Stimulated activated CD8-positive, alpha-beta memory T cell treated with anti-CD3 and anti-CD28 coated beads, Interleukin-2, amount 100 ng/mL, for 48 hours (primary cell): Measurements from ENCODE around the gene ZNF710.

ENCODE experiments used
- DNase-seq, 2 donors: peaks; one replicate each; pipeline ENCODE4 v3.0.0-alpha.2; 2020; ENCODE audit warnings: low read depth in 2 of 2

The ZNF710 gene

GRCh38 chr15:89997079-89997478 is 4.0 kb upstream of the ZNF710 start:
- no peak for DNase-seq

- no peak for DNase-seq
These were observed 2.9 kb upstream of the ZNF710 start for GRCh38 chr15:89998141-89998661.

GRCh38 chr15:89998923-89999675 is 2.0 kb upstream of the ZNF710 start:
- DNase-seq = no peak

GRCh38 chr15:89999676-90000185 is 1.4 kb upstream of the ZNF710 start:
- DNase-seq = no peak

GRCh38 chr15:90000186-90001001 is 730 bp upstream of the ZNF710 start:
- DNase-seq = no peak

GRCh38 chr15:90001683-90002427 is 731 bp downstream of the ZNF710 start:
- peak; percentile 49 to 51 for DNase-seq

GRCh38 chr15:90002428-90002844 is 1.3 kb downstream of the ZNF710 start:
- peak; percentile 39 for DNase-seq

GRCh38 chr15:90003736-90004135 is 2.6 kb downstream of the ZNF710 start:
- no peak for DNase-seq

GRCh38 chr15:90004252-90004651 is 3.1 kb downstream of the ZNF710 start:
- DNase-seq = no peak

- peak in 1 of 2 donors; percentile 37 for DNase-seq
These were observed 3.5 kb downstream of the ZNF710 start for GRCh38 chr15:90004671-90005070.

- no peak for DNase-seq
These were observed 5.3 kb downstream of the ZNF710 start for GRCh38 chr15:90006217-90007075.

GRCh38 chr15:90007076-90007460 is 5.9 kb downstream of the ZNF710 start:
- DNase-seq = no peak

GRCh38 chr15:90008607-90009006 is 7.5 kb downstream of the ZNF710 start:
- no peak for DNase-seq

- no peak for DNase-seq
These were observed 8.3 kb downstream of the ZNF710 start for GRCh38 chr15:90009301-90010022.

- no peak for DNase-seq
These were observed 10.6 kb downstream of the ZNF710 start for GRCh38 chr15:90011705-90012104.

- DNase-seq = no peak
These were observed 12.4 kb downstream of the ZNF710 start for GRCh38 chr15:90013503-90013937.

- DNase-seq = no peak
These were observed 14.2 kb downstream of the ZNF710 start for GRCh38 chr15:90015294-90015693.

- DNase-seq = no peak
These were observed 14.6 kb downstream of the ZNF710 start for GRCh38 chr15:90015749-90016148.

GRCh38 chr15:90016721-90017120 is 15.6 kb downstream of the ZNF710 start:
- DNase-seq = no peak

- DNase-seq = no peak
These were observed 17.2 kb downstream of the ZNF710 start for GRCh38 chr15:90018216-90018831.
